ENCODE data around the gene TBCK.

GRCh38 chr4:106132045-106132444, 184.0 kb downstream of the TBCK start:
- TF ChIP-seq POLR2A (IDR thresholded peaks at IDR 0.05; ENCODE audit: low read depth) (no peak), CTCF (IDR thresholded peaks at IDR 0.05) (no peak), EP300 (IDR thresholded peaks at IDR 0.05) (no peak)
